GM20000 (cell line): ENCODE results near the gene SOS1.
"Not testable (repeated sequence)": the region's sequence is repeated elsewhere in the genome, so short reads cannot be mapped to it uniquely, and the experiment has no call there.

Experiments used
- DNase-seq: peaks from one replicate; pipeline ENCODE4 v3.0.0; 2012; ENCODE audit warnings: low spot score
- TF ChIP-seq, protein P1 (sequence below): IDR thresholded peaks from 2 replicates; pipeline ENCODE4 v1.5.1; 2012; ENCODE audit warnings: mild to moderate bottlenecking, control low read depth; ENCODE audit errors: extremely low read depth, missing control alignments

SOS1 gene

DNA sequence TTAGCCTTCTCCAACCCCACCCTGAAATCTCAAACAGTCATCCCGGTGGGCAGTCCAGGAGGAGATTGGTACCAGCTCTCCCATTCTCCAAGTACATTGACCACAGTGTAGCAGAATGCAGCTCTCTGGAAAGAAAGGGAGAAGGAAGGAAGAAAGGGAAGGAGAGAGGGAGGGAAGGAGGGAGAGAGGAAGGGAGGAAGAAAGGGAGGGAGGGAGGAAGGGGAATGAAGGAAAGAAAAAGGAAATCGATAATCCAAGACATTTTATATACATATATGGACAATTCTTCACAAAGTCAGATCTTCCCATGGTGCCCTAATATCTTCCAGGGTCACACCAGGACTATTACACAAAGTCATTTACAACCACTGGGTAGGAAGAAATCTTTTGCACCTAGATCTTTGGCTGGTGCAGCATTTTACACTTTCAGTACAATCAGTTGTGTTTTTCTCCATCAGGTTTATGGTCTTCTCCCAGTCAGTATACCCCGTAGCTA, 172.4 kb downstream of the SOS1 start:
- DNase-seq, result no peak
- TF ChIP-seq, protein P1, sequence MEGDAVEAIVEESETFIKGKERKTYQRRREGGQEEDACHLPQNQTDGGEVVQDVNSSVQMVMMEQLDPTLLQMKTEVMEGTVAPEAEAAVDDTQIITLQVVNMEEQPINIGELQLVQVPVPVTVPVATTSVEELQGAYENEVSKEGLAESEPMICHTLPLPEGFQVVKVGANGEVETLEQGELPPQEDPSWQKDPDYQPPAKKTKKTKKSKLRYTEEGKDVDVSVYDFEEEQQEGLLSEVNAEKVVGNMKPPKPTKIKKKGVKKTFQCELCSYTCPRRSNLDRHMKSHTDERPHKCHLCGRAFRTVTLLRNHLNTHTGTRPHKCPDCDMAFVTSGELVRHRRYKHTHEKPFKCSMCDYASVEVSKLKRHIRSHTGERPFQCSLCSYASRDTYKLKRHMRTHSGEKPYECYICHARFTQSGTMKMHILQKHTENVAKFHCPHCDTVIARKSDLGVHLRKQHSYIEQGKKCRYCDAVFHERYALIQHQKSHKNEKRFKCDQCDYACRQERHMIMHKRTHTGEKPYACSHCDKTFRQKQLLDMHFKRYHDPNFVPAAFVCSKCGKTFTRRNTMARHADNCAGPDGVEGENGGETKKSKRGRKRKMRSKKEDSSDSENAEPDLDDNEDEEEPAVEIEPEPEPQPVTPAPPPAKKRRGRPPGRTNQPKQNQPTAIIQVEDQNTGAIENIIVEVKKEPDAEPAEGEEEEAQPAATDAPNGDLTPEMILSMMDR, result no peak

DNA sequence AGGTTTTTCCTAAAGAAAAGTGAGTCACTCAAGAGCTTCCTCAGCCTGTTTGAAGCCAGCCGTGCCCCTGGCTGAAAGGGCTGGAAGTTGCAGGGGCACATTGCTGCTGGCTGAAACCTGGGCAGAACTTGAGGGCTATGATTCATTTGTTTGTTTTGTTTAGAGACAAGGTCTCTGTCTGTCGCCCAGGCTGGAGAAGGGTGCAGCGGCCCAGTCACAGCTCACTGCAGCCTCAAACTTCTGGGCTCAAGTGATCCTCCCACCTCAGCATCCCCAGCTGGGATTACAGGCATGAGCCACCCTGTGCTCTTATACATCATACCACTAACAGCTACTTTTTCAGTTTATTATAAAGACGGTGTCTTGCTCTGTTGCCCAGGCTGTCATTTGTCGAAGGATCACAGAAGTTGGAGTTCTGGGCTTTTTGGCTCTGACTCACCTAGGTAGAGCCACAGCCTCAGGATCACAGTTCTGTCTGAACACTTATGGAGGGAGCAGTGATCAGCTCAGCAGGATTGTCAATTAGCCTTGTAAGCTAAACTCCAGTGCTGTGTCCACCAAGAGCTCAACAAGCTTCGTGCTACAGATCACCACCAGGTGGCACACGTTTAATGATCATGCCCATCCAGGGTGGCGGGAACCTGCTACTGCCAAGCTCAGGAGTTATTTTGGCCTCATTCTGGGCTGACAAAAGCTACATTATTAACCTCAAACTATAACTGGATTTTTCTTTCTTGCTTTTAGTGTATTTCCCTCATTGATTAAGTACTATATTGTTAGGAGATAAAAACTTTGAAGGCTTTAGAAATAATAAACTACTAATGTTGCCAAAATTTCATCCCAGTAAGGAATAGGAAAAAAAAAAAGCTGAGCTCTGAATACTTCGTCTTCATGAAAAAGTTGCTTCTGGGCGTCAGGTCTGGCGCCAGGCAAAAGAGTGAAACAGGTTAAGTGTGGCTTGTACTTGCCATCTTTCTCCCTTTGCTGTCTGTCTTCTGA, 173.3 kb downstream of the SOS1 start:
- TF ChIP-seq, protein P1, result peak; percentile 70

DNA sequence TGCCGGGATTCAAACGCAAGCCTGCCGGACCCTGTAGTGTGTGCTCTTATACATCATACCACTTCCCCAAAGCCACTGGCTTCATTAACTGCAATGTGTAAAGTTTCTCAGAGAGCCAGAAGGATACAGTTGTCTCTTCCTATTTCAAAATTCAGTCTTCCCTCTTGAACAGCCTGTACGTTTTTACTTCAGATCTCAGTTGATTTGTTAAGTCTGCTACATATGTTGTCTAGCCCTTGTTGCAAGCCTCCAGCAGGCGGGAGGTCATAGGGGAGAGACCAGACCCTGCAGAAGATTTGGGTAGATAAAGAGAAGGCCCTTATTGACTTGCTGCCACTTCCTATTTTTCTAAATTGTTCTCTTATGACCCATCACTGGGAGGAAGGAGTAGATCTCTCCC, 174.9 kb downstream of the SOS1 start:
- no peak for DNase-seq
- TF ChIP-seq, protein P1, result no peak

More for the DNA sequence above, 173.3 kb downstream of the SOS1 start:
- peak; percentile 80 for DNase-seq

DNA sequence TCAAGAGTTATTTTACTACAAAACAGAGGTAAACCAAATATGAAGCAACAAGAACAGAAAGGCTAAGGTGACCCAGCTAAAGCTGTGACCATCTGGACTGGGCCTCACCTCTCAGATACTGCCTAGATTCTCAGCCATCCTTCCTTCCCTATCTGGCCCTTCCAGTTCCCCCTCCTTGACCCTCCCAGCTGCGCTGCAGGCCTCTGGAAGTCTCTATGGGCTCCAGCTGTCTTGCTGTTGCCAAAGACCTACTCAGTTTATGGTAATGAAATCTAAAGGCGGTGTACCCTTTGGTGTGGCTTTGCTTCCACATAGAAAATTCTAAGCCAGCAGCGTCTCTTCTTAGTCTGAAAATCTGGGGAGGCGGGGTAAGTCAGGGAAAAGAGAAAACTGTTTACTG, 175.5 kb downstream of the SOS1 start:
- DNase-seq, result no peak
- TF ChIP-seq, protein P1, result no peak

DNA sequence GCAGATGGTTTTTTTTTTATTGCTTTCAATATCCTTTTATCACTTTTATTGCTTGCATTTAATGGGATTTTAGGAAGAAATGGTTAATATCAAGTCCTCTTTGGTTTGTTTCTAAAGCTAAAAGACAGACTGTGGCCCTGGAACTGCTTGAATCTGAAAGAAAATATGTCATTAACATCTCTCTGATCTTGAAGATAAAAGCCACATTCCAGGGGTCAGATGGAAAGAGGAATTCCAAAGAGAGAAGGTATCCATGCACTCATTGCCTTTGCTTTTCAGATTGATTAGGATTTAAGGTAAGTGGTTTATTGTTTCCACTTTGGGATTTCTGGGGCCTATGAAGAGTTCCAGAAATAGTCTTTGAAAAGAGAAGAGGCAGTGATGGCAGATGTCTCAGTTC, 177.1 kb downstream of the SOS1 start:
- DNase-seq, result no peak
- TF ChIP-seq, protein P1, result no peak

DNA sequence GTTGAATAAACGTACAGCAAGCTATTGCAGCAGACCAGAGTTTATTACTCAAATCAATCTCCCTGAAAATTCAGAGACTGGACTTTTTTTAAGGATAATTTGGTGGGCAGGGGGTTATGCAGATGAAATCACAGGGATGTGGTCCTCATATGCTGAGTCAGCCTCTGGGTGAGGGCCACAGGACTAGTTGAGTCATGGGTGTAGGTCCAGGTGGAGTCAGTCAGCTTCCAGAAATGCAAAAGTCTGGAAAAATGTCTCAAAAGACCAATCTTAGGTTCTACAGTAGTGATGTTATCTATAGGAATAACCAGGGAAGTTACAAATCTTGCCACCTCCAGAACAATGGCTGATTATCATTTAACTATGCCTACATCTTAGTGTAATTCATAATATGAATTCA, 180.1 kb downstream of the SOS1 start:
- TF ChIP-seq, protein P1, result no peak
- DNase-seq, result no peak

DNA sequence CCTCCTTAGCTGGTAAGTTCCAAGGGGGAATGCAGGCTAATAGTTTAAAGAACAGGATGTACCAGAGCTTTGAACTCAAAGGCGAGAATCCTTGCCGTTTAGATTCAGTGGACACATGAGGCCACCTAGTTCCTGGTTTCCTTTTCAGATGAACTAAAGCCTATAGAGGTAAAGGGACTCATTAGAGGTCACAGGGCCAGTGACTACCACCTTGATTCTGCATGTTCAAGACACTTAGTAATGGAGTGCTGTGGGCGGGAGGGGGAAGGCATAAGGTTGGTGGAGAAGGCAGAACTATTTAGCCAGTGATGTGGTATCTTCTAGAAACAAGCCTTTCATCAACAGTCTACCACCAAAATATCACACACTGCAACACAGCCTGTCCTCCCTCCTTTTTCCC, 183.3 kb downstream of the SOS1 start:
- TF ChIP-seq, protein P1, result no peak
- no peak for DNase-seq

DNA sequence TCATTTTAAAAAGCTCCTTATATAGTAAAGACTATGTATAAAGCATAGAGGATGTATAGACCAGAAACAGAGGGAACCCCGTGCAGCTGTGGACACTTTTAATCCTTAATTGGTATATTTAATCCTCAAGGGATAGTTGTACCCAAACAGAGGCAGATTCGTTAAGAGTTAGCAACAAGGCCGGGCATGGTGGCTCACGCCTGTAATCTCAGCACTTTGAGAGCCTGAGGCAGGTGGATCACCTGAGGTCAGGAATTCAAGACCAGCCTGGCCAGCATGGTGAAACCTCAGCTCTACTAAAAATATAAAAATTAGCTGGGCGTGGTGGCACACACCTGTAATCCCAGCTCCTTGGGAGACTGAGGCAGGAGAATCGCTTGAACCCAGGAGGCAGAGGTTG, 184.3 kb downstream of the SOS1 start:
- not testable (repeated sequence) for DNase-seq
